Measurements from ENCODE around the gene SRL.

Gene SRL

DNA sequence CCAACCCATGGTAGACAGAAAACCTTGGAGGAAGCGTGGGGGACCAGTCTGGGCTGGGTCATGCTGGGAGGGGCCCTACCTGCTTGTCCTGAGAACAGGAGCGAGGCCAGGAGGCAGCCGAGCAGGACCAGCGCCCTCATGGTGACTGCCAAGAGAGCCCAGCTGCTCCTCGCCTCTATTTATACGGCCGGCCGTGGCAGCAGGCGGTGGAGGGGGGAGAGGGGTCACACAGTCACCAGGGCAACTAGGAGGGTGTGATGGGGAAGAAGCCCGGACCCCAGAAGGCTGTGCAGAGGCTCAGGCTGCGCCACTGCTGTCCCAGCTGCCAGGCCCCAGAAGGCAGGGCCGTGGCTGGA, at the start of gene SRL:
Gene SRL, minus strand, starts transcription at position 153 of the 356 bp plus-strand sequence. Its CDS starts 13 bp downstream, at position 140.
- TF ChIP-seq HDGF (IDR thresholded peaks at IDR 0.05; ENCODE audit: borderline replicate concordance) (no peak), TARDBP (IDR thresholded peaks at IDR 0.05) (no peak), FOXA1 (IDR thresholded peaks at IDR 0.05) (no peak), PKNOX1 (IDR thresholded peaks at IDR 0.05) (no peak), ZNF384 (IDR thresholded peaks at IDR 0.05) (no peak), LEF1 (IDR thresholded peaks at IDR 0.05; ENCODE audit: borderline replicate concordance) (no peak), ARNT (IDR thresholded peaks at IDR 0.05) (no peak), CTBP1 (IDR thresholded peaks at IDR 0.05; ENCODE audit: borderline replicate concordance) (no peak), SUZ12 (IDR thresholded peaks at IDR 0.05) (no peak), NFRKB (IDR thresholded peaks at IDR 0.05) (no peak), FOXM1 (IDR thresholded peaks at IDR 0.05; ENCODE audit: borderline replicate concordance) (no peak), L3MBTL2 (conservative IDR thresholded peaks at IDR 0.05) (no peak), SP1 (IDR thresholded peaks at IDR 0.05) (no peak)
- POLR2A ChIA-PET = interaction anchor here (0.8 kb wide), 1 partner anchor 30 kb away, joined by 4 read pairs; no protein-coding TSS in a partner anchor
- DNase-seq (ENCODE audit: extremely low spot score) = no peak
- CTCF ChIA-PET = interaction anchor here (0.6 kb wide), 1 partner anchor 41 kb away, joined by 3 read pairs; no protein-coding TSS in a partner anchor

GRCh38 chr16:4290236-4290830, 48.5 kb upstream of the SRL start:
- POLR2A ChIA-PET = interaction anchor here (1.6 kb wide), 1 partner anchor 16 kb away, joined by 4 read pairs; no protein-coding TSS in a partner anchor
- CTCF ChIA-PET = interaction anchor here (1.1 to 2.3 kb wide), 2 partner anchors 8 to 113 kb away, joined by 7 to 21 read pairs; no protein-coding TSS in a partner anchor
- TF ChIP-seq TARDBP (IDR thresholded peaks at IDR 0.05) = no peak
- DNase-seq (ENCODE audit: extremely low spot score) = no peak

DNA sequence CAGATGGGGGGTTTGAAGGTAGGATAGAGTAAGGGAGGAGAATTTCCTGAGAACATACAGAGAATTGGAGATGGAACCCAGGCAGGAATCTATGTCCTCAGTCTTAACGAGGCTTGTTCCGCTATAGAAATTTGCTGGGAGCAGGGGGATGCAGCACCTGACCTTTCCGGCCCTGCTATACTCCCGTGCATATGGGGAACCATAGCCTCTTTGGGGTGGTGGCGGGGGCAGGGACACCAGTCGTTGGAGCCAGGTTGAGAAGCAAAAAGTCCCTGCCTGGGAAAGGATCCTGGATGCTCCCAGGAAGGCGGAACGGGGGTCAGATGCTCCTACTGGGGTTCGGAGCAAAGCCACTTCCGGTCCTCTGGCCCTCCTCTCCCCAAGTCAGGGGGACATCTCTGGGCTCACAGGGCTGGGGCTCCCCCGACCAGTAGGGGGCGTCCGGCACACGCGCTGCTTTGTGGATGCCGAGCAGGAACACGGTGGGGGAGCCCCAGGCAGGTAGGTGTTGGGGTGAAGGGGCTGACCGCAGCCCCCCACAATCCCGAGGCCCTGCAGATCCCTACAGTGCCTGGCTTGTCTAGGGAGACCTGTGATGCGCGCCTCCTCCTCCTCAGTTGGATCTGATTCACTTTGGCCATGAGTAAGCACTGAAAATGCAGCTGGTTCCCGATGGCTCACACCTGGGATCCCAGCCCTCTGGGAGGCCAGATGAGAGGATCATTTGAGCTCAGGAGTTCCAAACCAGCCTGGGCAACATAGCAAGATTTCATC, 46.5 kb upstream of the SRL start:
- TF ChIP-seq ARNT (IDR thresholded peaks at IDR 0.05) (no peak), PKNOX1 (IDR thresholded peaks at IDR 0.05) (no peak), FOXM1 (IDR thresholded peaks at IDR 0.05; ENCODE audit: borderline replicate concordance) (no peak), TARDBP (IDR thresholded peaks at IDR 0.05) (no peak), SP1 (IDR thresholded peaks at IDR 0.05) (no peak), ELF4 (IDR thresholded peaks at IDR 0.05) (no peak), CTBP1 (IDR thresholded peaks at IDR 0.05; ENCODE audit: borderline replicate concordance) (no peak), ZNF384 (IDR thresholded peaks at IDR 0.05) (no peak), FOXA1 (IDR thresholded peaks at IDR 0.05) (no peak), L3MBTL2 (conservative IDR thresholded peaks at IDR 0.05) (no peak), NFRKB (IDR thresholded peaks at IDR 0.05) (no peak), LEF1 (IDR thresholded peaks at IDR 0.05; ENCODE audit: borderline replicate concordance) (no peak), HDGF (IDR thresholded peaks at IDR 0.05; ENCODE audit: borderline replicate concordance) (no peak), SUZ12 (IDR thresholded peaks at IDR 0.05) (no peak), FOXK2 (IDR thresholded peaks at IDR 0.05) (no peak), BHLHE40 (IDR thresholded peaks at IDR 0.05; ENCODE audit: borderline replicate concordance) (no peak)
- POLR2A ChIA-PET = no interaction called here
- DNase-seq (ENCODE audit: extremely low spot score) = peak; percentile 77
- CTCF ChIA-PET = interaction anchor here (0.6 to 2.3 kb wide), 14 partner anchors 10 to 114 kb away, joined by 3 to 21 read pairs (median 4); no protein-coding TSS in a partner anchor

- TF ChIP-seq L3MBTL2 (conservative IDR thresholded peaks at IDR 0.05) (no peak), HDGF (IDR thresholded peaks at IDR 0.05; ENCODE audit: borderline replicate concordance) (no peak), SP1 (IDR thresholded peaks at IDR 0.05) (no peak), TARDBP (IDR thresholded peaks at IDR 0.05) (no peak), ZNF384 (IDR thresholded peaks at IDR 0.05) (no peak), PKNOX1 (IDR thresholded peaks at IDR 0.05) (no peak), LEF1 (IDR thresholded peaks at IDR 0.05; ENCODE audit: borderline replicate concordance) (no peak), ELF4 (IDR thresholded peaks at IDR 0.05) (no peak), FOXK2 (IDR thresholded peaks at IDR 0.05) (no peak), FOXM1 (IDR thresholded peaks at IDR 0.05; ENCODE audit: borderline replicate concordance) (no peak), BHLHE40 (IDR thresholded peaks at IDR 0.05; ENCODE audit: borderline replicate concordance) (no peak), SUZ12 (IDR thresholded peaks at IDR 0.05) (no peak), FOXA1 (IDR thresholded peaks at IDR 0.05) (no peak), CTBP1 (IDR thresholded peaks at IDR 0.05; ENCODE audit: borderline replicate concordance) (no peak), ARNT (IDR thresholded peaks at IDR 0.05) (no peak), NFRKB (IDR thresholded peaks at IDR 0.05) (no peak)
- ChIA-PET CTCF (no interaction called here), POLR2A (no interaction called here)
- DNase-seq (ENCODE audit: extremely low spot score) = no peak
Observed at GRCh38 chr16:4285167-4285566, 43.3 kb upstream of the SRL start.

DNA sequence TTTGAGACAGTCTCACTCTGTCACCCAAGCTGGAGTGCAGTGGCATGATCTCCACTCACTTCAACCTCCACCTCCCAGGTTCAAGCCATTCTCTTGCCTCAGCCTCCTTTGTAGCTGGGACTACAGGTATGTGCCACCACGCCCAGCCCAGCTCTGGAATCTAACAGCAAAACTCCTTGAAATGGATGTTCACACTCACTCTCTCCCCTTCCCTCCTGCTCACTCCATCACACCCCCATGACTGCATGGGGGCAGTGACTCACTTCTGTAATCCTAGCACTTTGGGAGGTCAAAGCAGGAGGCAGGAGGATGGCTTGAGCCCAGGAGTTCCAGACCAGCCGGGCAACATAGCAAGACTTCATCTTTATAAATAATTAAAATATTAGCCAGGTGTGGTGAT, 42.1 kb upstream of the SRL start:
- CTCF ChIA-PET = interaction anchor here (0.8 kb wide), 1 partner anchor 22 kb away, joined by 3 read pairs; no protein-coding TSS in a partner anchor
- DNase-seq (ENCODE audit: extremely low spot score) = no peak

More for the DNA sequence above, 42.1 kb upstream of the SRL start:
- POLR2A ChIA-PET = no interaction called here
- TF ChIP-seq LEF1 (IDR thresholded peaks at IDR 0.05; ENCODE audit: borderline replicate concordance) = no peak
- TF ChIP-seq TARDBP (IDR thresholded peaks at IDR 0.05) = no peak
- no peak for TF ChIP-seq L3MBTL2 (conservative IDR thresholded peaks at IDR 0.05)
- no peak for TF ChIP-seq SP1 (IDR thresholded peaks at IDR 0.05)
- TF ChIP-seq ELF4 (IDR thresholded peaks at IDR 0.05) = no peak
- TF ChIP-seq FOXK2 (IDR thresholded peaks at IDR 0.05) = no peak
- TF ChIP-seq SUZ12 (IDR thresholded peaks at IDR 0.05) = no peak
- TF ChIP-seq PKNOX1 (IDR thresholded peaks at IDR 0.05) = no peak
- no peak for TF ChIP-seq HDGF (IDR thresholded peaks at IDR 0.05; ENCODE audit: borderline replicate concordance)
- TF ChIP-seq ZNF384 (IDR thresholded peaks at IDR 0.05) = no peak
- TF ChIP-seq CTBP1 (IDR thresholded peaks at IDR 0.05; ENCODE audit: borderline replicate concordance) = no peak
- no peak for TF ChIP-seq FOXM1 (IDR thresholded peaks at IDR 0.05; ENCODE audit: borderline replicate concordance)
- TF ChIP-seq BHLHE40 (IDR thresholded peaks at IDR 0.05; ENCODE audit: borderline replicate concordance) = no peak
- no peak for TF ChIP-seq ARNT (IDR thresholded peaks at IDR 0.05)
- no peak for TF ChIP-seq FOXA1 (IDR thresholded peaks at IDR 0.05)
- no peak for TF ChIP-seq NFRKB (IDR thresholded peaks at IDR 0.05)
